Limb (tissue), 2 donors: ENCODE results near the gene DIS3.
"Not testable (repeated sequence)": the region's sequence is repeated elsewhere in the genome, so short reads cannot be mapped to it uniquely, and the experiment has no call there.

ENCODE experiments used
- DNase-seq, 2 donors: peaks; one replicate each; pipeline ENCODE4 v3.0.0-alpha.2; 2016; ENCODE audit errors: extremely low spot score in 2 of 2

DIS3 gene

GRCh38 chr13:72751220-72751619 lies 30.5 kb downstream of the DIS3 start:
- DNase-seq, result no peak

GRCh38 chr13:72745260-72745659 lies 36.4 kb downstream of the DIS3 start:
- no peak for DNase-seq

GRCh38 chr13:72740015-72740414 lies 41.7 kb downstream of the DIS3 start:
- DNase-seq, result no peak

- DNase-seq, result no peak
These were observed 44.7 kb downstream of the DIS3 start for GRCh38 chr13:72737033-72737432.

GRCh38 chr13:72728290-72728605 lies 53.5 kb downstream of the DIS3 start:
- DNase-seq, result no peak

GRCh38 chr13:72727417-72728289 lies 54.0 kb downstream of the DIS3 start, which contains the start of the genes BORA and MZT1:
BORA (plus strand) TSS chr13:72727923; CDS start chr13:72728941, 1,018 bp downstream.
MZT1 (minus strand) TSS chr13:72727629; CDS start chr13:72727602, 27 bp downstream.
- peak; percentile 94 to 96 for DNase-seq

- peak in 1 of 2 donors; percentile 3 for DNase-seq
These were observed 54.8 kb downstream of the DIS3 start for GRCh38 chr13:72726726-72727416.

- DNase-seq, result not testable (repeated sequence)
These were observed 55.5 kb downstream of the DIS3 start for GRCh38 chr13:72726185-72726584.

GRCh38 chr13:72716776-72717175 lies 64.9 kb downstream of the DIS3 start:
- no peak for DNase-seq
